SW 1271 (cell line): Measurements from ENCODE around the gene SRSF1.
"Not testable (repeated sequence)": the region's sequence is repeated elsewhere in the genome, so short reads cannot be mapped to it uniquely, and the experiment has no call there.

Experiments
- DNase-seq, 2 experiments: peaks; one replicate each; lab custom pipeline; 2025; lab: John Stamatoyannopoulos, UW

The SRSF1 gene

DNA sequence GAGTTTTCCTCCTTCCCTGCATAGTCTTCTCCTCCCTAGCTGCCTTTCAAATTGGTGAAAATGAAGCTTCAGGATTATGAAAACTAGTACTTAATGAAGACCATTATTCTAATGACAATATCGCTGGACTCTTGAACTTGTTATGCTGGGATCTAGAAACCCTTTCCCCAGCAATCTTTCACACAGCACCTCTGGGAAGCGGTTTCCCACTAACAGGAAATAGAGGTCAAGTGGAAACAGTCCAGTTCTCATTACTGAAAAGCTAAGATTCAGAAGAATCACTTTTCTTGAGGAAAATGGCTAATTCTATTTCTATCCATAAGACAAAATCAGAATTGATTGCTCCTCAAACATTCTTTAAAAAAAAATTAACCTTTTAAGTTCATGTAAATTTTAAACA, 17.0 kb downstream of the SRSF1 start:
- no peak for DNase-seq

DNA sequence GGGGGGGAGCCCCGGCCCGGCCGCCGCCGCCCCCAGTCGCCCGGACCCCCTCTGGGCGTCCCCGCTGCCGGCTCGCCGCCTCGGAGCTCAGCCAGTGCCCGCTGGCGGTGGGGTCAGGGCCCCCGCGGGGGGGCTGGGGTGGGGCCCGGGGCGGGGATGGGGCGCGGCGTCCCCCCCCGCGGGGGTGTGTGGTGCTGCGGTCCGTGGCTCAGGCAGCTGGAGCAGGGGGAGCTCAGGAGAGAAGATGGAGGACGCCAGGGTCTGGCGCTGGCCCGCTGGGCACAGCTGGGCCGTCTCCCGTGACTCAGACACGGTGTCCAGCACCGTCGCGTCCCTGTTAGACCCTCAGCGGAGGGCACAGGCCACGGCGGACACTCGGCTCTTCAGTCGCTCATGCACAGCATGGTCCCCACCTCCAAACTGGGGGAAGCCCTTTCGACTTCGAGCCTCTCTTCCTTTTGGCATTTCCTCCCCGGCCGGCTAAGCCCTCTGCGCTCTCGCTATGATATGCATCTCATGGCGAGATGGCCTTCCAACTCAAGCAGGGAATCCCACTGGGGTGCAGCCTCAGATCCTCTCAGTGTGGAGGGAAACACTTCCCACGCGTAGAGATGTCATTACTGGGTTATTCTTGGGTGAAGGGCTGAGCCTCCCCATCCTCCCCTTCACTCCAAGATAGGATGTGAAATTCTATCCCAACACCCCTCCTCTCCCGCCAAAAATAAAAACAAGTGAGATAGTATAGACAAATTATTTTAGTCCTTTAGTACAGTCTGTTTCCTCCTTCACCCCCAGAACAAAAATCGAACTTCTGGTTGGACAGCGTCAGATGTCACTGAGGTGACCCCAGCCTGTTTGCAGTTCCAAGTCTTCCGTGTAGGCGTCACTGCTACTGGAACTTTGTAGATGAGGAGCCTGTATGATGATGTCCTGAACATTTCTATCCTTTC, 18.5 kb downstream of the SRSF1 start:
- DNase-seq: peak; percentile 27 to 67

DNA sequence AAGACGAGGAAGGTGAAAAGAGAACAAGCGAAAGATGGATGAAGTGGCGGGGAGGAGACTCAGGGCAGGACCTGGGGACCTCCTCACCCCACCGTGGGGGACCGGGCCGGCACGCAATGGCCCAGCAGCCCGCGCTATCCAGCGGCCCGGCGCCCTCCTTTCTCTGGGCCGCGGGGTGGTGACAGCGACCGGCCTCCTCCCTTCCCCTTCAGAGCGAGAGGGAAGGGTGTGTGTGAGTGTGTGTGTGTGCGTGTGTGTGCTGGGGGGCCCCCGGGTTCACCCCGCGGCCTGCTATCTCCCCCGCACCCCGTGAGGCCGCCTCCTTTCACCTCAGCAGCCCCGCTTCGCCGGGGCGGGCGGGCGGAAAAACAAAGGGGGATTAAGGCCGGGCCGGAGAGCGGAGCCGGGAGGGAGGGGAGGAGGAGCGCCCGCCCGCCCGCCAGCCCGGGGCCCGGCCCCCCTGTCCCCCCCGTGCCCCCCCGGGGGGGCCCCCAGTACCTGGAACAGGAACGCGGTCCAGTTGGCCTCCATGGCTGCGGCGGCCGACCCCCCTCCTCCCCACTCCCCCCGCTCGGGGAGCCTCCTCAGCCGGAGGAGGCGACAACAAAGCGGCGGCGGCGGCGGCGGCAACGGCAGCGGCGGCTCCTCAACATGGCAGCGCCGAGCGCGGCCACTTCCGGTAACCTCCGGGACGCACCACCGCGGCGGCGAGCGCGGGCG, 19.3 kb downstream of the SRSF1 start, which contains the start of gene VEZF1:
TSS of gene VEZF1 (minus strand) at position 674 of the 720 bp plus-strand sequence. CDS start at position 531, 143 bp downstream.
- peak; percentile 66 to 71 for DNase-seq

DNA sequence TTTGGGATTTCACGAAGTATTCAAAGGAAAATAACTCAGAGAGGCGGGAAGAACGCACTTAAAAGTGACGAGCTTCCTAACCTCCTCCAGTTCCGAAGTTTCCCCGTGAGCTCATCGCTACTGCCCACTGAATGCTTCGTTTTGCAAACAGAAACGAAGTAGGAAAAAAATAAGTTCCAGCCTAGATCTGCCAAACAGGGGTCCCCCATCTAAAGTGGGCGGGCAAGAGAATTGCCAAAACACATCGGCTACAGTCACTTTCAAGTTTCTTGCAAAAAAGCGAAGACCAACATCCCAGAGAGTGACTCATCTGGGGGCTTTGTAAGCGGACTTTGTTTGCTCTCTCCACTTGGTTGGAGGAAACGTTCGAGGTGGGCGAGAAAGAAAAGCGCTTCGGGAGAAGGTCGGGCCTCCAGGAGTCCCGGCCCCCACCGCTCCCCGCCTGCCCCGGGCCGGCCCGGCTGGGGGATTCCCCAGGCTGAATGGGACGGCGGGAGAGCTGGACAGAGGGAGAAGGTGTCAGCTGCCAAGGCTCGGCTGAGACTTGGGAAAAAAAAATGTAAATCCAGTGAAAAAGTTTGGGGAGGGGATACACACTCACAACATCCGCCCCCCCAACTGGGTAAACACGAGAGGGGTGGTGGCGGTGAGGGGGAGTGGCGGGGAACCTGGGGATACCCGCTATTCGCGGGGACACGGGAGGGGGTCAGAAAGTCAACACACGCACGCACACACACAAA, 20.0 kb downstream of the SRSF1 start:
- peak; percentile 21 to 40 for DNase-seq

DNA sequence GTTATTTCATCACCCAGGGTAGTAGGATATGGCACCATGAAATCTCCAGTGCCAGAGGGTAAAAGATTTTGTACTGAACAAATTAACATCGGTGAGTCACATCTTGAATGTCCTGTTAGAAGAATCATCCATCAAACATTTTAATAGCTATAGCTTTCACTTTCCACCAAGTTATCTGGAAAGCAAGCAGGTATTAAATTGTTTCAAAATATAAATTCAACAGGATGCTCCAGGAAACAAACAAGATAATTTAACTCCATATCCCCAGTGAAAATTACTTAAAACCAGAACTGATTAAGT, 21.4 kb downstream of the SRSF1 start:
- peak in 1 of 2 experiments; percentile 17 for DNase-seq

DNA sequence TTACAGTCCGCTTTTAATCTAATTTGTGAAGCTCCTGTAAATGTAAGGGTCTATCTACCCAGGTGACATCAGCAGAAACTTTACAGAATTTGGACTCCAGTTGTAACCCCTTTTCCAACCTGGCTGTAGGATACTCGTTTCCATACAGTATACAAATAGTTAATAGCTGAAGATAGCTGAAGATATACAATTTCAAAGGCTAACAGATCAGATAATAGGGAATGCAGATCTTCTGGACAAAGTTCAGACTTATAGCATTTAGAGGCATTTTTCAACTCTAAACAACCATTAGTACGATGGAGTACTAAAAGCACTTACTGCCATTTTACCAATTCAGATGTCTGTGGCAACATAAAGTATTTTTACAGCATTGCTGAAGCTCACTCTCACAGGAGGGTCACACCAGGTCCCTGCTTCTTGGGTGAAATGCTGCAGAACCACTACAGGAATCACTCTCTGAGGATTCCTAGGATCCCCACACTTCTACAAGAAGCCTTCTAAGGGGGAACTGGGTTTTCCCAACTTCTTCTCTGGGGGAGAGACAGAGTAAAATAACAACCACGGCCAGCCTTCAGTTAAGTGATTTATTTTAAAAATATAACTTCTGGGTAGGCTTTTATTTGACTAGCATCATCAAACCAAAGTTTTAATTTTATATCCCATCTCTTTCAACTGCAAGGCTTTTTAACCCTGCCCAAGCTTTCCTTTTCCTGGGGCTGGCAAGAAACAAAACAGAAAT, 21.9 kb downstream of the SRSF1 start:
- no peak for DNase-seq

DNA sequence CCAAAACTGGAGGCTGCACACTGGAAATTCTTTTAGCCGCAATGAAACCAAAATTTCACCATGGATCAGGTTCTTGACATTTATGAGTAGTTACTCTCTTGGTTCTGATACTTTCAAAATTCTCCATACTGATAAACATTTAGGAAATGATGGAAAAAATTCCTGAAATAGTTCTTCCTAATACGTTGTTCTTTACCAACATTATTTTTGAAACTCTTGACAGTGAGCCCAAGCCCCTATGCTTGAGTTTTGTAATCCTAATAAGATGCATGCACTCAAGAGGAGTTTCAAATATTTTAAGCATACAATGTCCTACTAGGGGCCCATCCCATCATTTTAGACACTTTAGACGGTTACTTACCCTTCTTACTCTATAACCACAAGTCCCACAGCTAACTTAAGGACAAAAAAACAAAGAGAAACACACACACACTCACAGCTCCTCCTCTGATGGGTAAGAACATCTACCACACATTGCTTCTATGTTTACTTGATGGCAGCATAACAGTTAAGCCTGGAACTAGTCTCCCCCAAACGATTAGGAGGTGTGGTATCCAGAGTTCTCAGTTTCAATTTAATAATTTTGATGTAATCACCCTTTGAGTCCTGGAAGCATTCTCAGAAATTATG, 22.7 kb downstream of the SRSF1 start:
- no peak for DNase-seq

DNA sequence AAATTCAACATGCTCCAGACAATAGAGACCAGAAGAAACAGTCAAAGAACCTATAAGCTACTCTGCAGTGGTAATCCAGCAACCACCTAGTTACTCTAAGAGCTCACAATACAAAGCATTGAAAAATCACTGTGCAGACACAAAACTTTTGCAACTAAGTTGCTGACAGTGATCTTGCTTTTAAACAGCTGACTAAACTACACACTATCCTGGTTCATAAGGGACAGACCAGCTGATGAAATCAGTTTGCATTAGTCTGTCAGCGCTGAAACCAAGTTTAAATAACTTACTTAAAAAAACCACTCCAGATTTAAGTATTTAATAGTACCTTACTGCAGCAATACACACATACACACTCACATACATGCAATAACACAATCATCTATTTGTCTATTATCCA, 23.6 kb downstream of the SRSF1 start:
- no peak for DNase-seq

DNA sequence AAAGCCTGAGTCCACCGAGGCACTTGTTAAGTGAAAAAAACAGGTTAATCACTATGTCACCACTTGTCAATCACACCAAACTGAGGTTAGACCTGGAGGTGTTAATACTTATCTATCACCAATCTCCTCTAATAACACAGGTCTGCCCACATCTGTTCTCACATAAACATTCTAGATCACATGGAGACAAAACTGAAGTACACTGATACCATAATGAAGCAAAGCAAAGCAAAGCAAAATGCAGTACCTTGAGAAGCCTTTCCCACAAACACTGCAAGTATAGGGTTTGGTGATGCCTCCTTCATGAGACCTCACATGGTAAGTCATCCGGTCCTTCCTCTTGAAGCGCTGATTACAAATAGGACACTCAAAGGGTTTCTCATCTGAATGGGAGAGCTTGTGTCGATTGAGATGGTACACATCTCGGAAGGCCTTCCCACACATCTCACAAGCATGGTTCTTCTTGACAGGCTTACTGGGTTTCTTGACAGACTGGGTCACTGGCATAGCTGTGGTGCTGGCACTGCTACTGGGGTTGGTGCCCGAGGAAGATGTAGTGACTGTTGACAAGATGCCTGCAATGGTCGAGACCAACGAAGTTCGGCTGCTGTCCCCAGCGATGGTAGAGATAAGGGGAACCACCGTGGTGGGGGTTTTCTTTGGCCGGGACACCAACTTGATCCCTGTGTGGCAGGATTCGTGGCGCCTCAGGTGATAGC, 24.4 kb downstream of the SRSF1 start:
- DNase-seq: no peak

DNA sequence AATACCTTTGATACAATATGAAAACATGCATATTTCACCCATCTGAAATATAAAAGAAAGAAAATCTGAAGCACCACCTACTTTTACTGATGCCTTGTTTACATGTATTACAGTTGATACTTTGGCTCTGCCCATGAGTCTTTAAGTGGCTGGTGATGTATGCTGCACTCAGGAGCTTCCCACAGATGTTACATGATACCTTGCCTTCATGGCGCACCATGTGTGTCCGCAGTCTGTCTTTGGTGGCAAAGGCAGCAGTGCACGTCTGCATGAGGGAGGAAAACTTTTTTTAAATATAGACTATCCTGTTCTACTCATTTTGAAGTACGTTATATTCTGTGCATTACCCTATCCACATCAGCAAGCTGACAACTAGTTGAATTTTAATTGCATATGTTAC, 26.5 kb downstream of the SRSF1 start:
- DNase-seq: no peak

DNA sequence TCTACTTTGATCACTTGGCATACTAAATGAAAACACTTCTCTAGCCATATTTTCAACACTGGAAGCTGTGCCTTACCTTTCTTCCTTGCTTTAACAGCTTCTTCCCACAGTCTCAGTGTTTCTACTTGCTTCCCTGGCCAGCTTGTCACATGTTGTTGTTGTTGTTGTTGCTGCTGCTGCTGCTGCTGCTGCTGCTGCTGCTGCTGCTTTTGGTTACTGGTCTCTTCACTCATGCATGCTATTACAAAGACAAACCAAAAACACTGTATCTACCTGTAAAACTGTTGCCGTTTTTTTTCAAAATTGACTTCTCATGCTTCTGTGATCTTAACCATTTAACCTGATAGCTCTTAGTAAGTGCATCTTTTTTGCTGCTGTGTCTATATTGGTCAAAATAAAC, 28.0 kb downstream of the SRSF1 start:
- no peak for DNase-seq

DNA sequence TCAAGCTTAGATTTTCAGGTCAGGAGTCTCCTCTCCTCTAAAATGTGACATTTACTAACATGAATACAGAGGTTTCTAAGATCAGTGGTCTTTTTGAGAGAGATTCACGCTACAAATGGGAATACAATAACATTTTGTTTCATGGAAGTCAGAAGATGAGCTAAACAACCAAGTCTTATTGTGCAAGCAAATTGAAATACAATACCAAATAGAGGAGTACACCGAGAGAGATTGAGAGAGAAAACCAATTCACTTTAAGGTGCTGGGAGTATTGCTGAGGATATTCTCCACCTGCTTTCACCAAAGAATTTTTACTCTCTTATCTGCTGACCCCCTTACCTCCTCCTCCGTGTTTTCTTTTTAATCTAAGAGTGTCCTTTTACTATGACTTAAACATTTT, 30.5 kb downstream of the SRSF1 start:
- DNase-seq: no peak

DNA sequence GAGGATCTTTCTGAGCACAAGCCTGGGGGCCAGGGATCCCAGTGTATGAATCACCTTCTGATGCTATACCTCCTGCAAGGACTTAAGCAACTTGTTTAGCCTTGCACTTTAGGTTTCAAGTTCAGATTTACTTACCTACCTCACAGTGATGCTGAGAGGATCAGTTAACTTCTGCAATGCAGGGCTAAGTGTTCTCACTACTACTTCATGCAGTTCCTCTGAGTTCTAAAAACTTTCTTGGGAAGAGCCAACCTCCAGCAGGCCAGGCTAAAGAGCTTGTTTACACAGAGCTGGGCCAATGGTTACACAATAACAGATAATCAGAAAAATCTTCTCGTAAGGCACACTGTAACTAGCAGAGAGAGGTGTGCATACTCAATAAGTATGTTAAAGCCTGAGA, 32.0 kb downstream of the SRSF1 start:
- no peak for DNase-seq

DNA sequence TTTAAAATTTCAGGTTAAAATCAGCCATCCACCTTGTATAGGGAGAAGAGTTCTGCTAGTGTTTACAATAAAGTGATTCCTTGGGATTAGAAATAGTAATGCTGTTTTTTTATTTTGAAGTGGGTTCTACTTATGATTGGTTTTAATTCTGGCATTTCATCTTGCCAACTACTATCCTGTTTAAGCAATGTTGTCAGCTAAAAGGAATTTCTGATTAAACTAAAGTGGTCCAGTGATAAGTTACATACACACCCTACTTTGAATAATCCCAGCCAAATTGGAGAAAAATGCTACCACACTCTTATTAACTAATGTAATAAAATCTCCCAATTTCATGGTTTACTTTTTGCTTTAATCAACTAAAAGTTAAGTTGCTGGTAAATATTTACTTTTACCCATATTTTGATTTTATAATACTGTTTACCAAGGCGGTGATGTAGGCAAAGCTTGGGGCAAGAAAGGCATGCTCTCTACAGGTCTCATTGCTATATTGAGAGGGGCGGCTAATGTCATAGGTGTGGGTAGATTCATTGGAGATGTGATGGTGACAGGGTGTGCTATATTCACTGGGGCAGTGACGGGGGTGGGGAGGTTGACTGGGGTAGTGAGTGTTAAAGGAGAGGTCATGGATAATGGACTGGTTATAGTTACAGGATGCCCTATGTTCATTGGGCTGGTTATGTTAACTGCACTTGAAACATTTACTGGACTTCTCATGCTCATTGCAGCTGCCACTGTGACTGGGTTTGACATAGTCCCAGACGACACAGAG, 32.8 kb downstream of the SRSF1 start:
- DNase-seq: not testable (repeated sequence)

DNA sequence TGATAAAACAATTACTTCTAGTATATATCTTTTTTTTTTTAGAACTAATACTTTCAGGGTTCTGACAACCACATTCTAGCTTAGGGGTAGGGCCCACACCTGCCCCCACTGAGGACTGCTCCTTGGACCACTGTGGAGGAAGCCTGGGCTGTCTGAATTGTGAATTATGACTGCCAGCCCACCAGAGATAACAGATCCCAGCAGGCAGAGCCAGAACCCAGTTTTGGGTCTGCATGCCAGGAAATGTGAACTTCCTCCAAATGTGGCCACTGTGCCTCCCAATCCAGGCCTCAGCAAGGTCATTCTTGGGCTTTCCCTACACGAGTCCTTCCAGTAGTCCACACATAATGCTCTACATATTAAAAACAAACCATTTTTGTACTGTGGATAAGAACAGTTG, 34.9 kb downstream of the SRSF1 start:
- no peak for DNase-seq

DNA sequence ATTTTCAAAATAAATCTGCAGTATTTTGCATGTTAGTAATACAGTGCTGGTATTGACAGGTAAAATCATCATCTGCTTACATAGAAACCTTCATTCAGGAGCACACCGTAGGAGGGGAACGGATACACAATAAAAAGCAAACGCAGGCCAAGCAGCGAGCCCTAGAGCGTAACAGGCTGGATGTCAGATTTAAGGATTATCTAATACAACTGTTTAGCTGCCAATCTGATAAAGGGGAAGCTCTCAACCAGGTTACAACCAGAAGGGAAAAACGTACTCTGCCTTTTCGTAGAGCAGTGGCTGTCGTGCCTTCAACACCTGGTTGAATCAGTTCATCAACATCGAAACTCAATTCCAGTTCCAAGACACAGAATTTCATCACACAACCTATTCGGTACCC, 35.5 kb downstream of the SRSF1 start:
- DNase-seq: no peak

DNA sequence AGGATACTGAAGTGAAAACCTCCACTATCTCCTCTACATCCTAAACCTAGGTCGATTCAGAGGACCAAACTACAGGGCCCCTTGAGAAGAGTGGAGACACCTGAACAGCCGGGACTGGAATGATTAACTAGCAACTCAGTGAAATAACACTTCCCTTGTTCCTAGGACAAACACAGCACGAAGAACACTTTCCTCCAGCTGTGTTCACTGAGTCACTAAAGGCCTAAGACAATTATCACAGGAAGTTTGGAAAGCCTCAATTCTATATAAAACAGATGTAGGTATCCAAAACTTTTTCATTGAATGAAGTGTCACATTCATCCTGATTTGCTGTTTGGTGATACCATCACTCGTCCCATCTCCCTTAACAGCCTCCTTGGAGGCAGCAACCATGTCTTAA, 36.3 kb downstream of the SRSF1 start:
- no peak for DNase-seq

DNA sequence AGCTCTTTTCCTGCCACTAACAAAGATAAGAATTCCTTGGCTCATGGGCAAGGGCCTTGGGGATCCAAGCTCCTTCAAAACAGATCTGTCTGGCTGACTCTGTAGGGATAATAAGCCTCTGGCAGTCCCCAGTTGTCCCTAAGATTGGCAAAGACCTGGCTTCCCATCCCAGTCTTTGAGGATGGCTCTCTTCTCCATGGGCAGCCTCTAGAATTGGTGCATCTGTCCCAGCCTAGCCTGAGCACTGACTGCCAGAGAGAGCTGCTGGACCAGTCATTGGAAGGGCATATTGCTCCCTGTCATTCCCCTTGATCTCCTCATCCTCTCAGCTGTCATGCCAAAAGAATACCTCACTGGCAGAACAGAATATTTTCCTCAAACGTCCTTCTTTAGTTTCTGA, 38.6 kb downstream of the SRSF1 start:
- no peak for DNase-seq

DNA sequence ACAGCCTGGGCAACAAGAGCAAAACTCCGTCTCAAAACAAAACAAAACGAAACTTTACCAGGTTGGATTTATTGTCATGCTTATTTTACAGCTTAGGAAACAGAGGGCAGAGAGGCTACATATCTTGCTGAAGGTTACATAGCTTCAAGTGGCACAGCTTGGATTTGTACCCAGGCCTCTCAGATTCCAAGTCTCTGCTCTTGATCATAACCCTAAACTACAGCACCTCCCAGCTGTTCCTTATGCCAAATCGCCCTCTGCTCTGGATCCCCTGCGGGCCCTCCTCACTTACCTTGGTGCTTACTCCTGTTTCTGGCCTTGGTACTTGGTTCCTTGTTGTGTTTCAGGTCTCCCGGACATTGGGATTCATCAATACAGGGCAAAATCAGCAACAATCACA, 40.2 kb downstream of the SRSF1 start:
- no peak for DNase-seq

DNA sequence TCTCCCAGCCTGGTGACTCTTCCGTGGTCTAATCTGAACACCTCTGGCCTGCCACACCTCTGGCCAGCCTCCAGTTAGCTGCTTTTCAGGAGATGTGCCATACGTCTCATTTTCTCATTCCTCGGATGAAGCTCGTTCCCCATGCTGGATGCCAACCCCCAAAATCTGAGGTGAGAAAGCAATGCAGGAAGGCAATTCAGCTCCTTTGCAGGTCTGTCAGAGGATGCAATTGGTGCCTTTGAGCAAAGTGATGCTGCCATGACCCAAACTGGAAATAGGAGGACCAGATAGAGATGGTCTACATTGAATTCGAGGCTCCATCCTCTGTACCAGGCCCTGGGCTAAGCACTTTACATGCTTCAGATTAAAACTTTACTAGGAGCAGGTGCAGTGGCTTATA, 40.8 kb downstream of the SRSF1 start:
- no peak for DNase-seq
